HG03342 (cell line): ENCODE data around the gene CRYBG1.
"Not testable (repeated sequence)": the region's sequence is repeated elsewhere in the genome, so short reads cannot be mapped to it uniquely, and the experiment has no call there.

ENCODE experiments used
- ATAC-seq: cut with Tn5 transposase; IDR thresholded peaks from one replicate; pipeline ENCODE4 v1.9.1; 2021; ENCODE audit warnings: mild to moderate bottlenecking, moderate library complexity; ENCODE audit not compliant: unreplicated experiment

CRYBG1 gene

DNA sequence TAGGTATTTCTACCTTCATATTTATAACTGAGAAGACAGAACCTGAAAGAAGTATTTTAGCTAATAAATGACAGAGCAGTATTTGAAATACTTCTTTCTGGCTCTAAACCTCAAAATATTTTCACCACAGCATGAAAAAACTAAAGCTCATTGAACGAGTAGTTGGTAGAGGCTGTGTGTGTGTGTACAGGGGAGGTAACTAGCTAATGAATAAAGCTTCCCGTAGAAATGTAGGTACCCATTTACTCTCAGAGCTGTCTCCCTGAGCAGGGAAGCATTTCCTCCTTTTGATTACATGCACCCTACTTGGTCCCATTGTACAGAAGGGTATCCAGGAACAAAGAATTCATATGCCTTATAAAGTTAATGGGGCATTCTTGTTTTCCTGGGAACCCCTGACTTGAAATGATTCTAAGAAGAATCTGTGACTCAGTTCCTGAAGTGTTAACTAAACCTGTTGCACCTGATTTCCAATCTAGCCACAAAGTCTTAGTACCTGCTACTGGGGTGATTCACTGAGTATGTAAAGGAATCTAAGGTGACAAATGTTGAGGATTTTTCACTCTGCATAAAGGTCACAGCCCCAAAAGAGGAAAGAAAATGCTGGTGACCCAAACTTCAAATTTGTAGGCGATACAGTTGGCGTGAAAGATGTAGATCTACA, 12.5 kb downstream of the CRYBG1 start:
- no peak for ATAC-seq

GRCh38 chr6:106373502-106374239, 13.2 kb downstream of the CRYBG1 start:
- no peak for ATAC-seq

DNA sequence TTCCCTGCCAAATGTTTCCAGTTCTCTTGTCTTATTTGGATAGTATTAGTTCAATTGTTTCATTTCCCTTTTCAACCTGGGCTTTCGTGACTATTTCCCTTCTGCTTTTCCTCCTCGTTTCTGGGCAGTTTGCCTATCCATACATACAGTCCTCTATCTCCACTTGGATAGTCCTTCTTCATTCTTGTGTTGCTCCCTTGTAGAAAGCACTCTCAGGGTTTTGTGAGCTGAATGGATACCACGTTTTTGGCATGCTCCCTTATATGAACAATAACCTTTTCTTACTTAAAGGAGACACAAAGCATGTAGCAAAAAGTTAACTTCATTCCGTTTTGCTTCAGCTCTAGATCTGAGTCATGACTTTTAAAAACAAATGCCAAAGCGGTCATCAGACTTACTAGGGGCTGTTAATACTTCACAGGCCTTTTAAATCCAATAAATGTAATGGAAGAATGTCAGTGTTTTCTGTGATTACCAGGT, 16.6 kb downstream of the CRYBG1 start:
- no peak for ATAC-seq

- ATAC-seq: no peak
Measured at GRCh38 chr6:106379951-106380350, 19.4 kb downstream of the CRYBG1 start.

GRCh38 chr6:106380407-106380806, 19.9 kb downstream of the CRYBG1 start:
- ATAC-seq: no peak

GRCh38 chr6:106381223-106381622, 20.7 kb downstream of the CRYBG1 start:
- ATAC-seq: no peak

DNA sequence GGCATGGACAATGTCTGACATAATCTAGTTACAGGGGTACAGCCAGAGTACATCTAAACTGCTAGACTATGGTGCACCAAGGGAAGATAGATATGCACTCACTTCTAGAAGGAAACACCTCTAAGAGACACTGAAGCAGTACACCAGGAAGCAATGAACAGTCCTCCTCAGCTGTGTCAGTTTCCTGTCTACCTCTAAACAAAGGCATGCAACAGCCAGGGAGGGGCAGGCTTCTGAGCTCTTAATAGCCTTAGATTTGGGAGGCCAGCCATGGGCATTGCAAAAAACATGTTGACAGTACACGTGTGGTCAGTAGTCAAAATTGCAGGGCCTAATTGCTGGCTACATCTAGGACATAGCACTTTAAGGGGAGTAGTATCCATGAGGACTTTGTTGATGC, 21.4 kb downstream of the CRYBG1 start:
- ATAC-seq: no peak

DNA sequence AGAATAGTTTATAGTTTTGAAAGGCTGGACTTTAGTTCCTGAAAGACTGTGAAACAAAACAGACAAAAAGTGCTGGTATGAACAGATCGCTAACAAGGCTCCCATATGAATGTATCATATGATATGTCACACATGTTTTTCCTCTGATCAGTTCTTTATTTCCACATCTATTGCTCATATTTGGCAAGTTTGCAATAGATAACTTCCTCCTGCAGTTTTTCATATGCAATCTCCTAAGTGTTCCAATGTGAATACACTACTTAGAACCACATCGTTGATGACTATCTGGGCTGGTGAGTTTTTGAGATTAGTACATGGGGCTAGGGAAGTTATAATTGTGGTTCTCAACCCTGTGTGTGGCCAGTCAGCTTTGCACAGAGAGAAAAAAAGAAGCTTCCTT, 23.1 kb downstream of the CRYBG1 start:
- ATAC-seq: no peak

DNA sequence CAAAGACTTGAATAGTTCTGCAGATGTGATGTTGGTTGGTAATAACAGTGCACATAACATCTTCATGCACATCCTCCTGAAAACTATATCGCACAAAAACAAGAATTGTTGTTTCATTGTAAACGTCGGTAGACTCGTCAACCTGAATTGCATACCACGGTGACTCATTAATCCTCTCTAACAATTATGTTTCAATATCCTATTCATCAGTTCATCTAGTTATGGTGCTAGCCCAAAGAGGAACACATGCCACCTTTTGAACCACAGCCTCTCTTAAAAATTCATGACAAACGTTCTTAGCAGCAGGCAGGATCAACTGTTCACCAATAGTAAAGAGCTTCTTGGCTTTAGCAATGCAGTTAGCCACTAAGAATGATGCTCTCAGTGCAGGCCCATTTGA, 25.0 kb downstream of the CRYBG1 start:
- no peak for ATAC-seq

DNA sequence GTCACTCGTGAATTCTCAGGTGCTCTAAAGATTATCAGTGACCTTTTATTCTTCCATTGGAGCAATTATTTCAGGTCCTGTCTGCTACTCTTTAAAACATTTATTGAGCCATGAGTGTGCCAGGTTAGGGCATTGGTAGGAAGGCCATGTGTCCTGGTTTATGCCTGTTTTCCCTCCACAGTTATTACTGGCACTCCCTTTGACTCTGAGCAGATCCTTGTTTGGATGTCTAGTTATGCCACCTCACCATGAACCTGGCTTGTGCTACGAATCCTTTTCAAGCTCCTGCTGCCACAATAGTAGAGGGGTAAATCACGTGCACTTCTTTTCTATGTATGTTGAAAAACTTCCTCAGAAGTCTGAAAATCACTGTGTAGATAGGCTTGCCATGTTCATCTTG, 27.4 kb downstream of the CRYBG1 start:
- ATAC-seq: no peak

DNA sequence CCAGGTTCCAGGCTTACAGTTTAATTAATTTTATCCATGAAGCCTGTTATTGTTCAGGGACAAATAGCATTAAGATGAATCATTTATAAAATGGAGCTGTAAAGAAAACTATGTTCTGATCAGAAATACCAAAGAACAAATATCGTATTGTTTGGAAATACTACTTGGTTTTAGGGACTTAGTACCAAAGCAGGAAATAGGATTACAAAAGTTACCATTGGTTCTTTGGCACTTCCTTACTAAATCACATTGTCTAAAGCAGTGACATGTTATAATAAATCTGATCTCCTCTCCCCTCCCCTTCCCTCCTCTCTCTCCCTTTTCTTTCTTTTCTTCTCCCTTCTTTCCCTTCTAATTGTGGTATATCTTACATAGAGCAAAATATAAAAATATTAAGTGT, 29.6 kb downstream of the CRYBG1 start:
- no peak for ATAC-seq

DNA sequence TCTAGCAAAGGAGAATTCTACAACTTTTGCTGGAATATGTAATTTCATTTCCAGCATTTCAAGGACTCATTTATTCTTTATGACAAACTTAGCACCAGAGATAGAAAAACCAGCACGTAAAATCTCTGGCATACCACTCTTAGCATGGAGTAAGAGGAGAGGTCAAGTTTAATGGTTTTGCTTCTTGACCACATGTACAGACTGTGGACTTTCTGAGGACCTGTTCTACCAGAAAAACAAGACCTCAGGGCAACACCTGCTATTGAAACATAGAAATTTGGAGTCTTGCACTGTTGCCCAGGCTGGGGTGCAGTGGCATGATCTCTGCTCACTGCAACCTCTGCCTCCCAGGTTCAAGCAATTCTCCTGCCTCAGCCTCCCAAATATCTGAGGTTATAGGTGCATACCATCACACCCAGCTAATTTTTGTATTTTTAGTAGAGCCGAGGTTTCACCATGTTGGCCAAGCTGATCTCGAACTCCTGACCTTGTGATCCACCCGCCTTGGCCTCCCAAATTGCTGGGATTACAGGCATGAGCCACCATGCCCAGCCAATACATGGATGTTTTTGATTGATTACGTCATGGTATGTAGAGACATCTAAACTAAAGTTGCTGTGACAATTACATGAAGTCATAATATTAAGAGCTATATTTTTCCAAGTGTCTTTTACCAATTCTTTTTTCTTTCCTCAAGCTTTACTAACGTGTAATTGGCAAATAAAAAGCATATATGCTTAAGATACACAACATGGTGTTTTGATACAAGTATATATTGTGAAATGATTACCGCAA, 36.1 kb downstream of the CRYBG1 start:
- ATAC-seq: no peak

DNA sequence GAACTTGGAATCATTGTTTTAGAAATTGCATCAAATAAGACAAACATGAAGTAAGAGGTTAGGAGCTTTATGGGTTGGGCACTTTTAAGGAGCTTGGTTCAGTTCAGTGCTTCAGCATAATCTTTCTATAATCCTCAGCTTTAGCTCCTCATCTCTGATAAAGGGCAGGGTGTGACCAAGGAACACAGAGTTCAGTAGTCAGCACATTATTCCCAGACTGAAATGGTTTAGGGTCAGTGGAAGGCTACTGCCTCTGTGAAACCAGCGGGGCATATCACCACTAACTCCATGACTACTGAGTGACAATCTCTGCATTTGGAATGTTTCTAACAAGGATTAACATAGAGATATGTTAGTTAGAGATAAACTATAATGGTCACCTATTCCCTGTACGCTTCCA, 36.9 kb downstream of the CRYBG1 start:
- ATAC-seq: no peak

DNA sequence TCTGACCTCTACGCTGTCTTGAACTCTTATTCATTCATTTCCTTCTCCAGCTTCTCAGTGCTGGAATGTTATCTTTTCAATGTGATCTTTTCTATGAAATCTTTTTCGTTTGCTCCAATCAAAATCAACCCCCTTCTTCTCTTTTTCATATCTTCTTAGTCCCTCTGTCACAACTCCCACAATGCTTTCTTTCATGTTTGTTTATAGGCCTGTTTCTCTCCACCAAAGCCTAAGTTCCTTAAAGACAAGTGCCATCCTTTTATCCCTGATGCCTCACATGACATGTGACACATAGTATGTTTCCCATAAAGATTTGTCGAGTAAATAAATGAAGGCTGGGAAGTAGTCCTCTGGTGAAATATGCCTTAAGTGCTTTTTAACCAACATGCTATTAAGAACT, 38.1 kb downstream of the CRYBG1 start:
- no peak for ATAC-seq

- not testable (repeated sequence) for ATAC-seq
Measured at GRCh38 chr6:106405044-106405443, 44.5 kb downstream of the CRYBG1 start.

GRCh38 chr6:106411056-106411455, 50.5 kb downstream of the CRYBG1 start:
- ATAC-seq: no peak

DNA sequence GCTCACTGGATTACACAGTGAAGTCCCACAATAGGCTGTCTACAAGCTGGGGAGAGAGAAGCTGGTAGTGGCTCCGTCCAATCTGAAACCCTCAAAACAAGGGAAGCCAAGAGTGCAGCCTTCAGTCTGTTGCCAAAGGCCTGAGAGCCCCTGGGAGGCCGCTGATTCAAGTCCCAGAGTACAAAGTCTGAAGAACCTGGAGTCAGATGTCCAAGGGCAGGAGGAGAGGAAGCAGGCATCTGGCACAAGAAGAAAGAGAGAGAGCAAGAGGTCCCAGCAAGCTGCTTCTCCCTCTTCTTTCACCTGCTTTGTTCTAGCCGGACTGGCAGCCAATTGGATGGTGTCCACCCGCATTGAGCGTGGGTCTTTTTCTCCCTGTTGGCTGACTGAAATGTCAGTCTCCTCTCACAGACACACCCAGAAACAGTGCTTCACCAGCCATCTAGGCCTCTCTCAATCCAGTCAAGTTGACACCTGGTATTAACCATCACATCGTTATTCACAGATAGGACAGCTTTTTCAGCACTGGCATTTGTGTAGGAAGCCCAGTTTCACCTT, 51.2 kb downstream of the CRYBG1 start:
- no peak for ATAC-seq

DNA sequence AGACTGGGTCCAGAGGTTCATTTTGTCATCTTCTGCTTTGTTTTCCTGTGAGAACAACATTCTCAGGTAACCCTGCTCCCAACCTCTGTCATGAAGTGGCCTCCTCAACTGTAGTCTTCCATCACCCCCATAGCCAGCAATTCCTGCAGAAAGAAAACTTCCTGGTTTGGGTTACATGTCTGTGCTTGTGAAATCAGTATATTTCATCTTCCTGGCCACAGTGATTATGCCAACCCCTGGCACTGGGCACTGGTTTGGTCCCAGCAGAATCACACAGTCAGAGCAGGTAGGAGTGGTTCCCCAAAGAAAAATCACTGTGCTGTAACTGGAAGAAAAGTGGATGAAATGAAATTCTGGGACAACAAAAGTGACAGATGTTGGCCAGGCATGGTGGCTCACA, 52.5 kb downstream of the CRYBG1 start:
- ATAC-seq: no peak

GRCh38 chr6:106413722-106414121, 53.2 kb downstream of the CRYBG1 start:
- ATAC-seq: no peak

DNA sequence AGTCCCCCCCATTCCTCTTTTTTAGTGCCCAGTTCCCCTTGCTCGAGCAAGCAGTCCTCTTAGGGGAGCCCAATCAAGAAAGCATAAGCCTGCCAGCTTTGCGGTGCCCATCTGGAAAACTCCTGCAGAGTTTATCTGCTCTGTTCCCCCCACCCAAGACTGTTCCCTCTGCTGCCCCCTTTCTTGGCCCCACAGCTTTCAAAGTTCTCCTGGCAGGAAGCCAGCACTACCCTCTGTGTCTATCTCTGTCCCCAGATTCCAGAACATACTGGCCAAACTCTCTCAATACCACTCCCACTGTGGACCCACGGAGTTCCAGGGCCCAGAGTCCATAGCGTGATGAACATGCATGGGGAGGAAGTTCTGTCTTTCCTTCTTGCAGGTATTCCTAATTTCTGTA, 55.4 kb downstream of the CRYBG1 start:
- no peak for ATAC-seq

- ATAC-seq: no peak
Measured at GRCh38 chr6:106417572-106418147, 57.1 kb downstream of the CRYBG1 start.
